Cardiac fibroblast (primary cell): ENCODE data around the gene CCDC197.

Experiments used
- DNase-seq, 2 donors: peaks; one replicate each; pipeline versions ENCODE4 v3.0.0 to v3.0.0-alpha.2; 2010; ENCODE audit warnings: low read depth in 2 of 2
- H3K4me3 ChIP-seq, 2 donors: replicated peaks in 1 of 2; 1 replicate in 1 of 2; 2 replicates in 1 of 2; pipeline ENCODE4 v1.5.1; 2011; ENCODE audit warnings: low read depth in 2 of 2, low read length in 2 of 2, mild to moderate bottlenecking in 2 of 2, moderate library complexity in 1 of 2
- CTCF ChIP-seq: IDR thresholded peaks from one replicate; pipeline ENCODE4 v1.5.1; 2011; ENCODE audit warnings: low read depth, mild to moderate bottlenecking, low read length, inconsistent platforms

The CCDC197 gene

GRCh38 chr14:93997082-93997481, at the start of gene CCDC197:
Gene CCDC197 (plus strand): TSS chr14:93997301. CDS start chr14:93998132, 831 bp downstream.
- no peak for DNase-seq
- TF ChIP-seq CTCF, result no peak
- no peak within 1 kb of the TSS for H3K4me3 ChIP-seq

GRCh38 chr14:93949511-93950075, 47.5 kb upstream of the CCDC197 start:
- no peak for TF ChIP-seq CTCF
- no peak for DNase-seq

GRCh38 chr14:93950948-93951634, 46.0 kb upstream of the CCDC197 start:
- TF ChIP-seq CTCF, result no peak
- DNase-seq, result peak in 1 of 2 donors; percentile 11
- H3K4me3 ChIP-seq, result no peak overlapping the region

More at GRCh38 chr14:93949511-93950075, 47.5 kb upstream of the CCDC197 start:
- no peak overlapping the region for H3K4me3 ChIP-seq

GRCh38 chr14:93951635-93952540, 45.2 kb upstream of the CCDC197 start:
- no peak overlapping the region for H3K4me3 ChIP-seq
- no peak for TF ChIP-seq CTCF
- no peak for DNase-seq

GRCh38 chr14:93952829-93953228, 44.3 kb upstream of the CCDC197 start:
- H3K4me3 ChIP-seq, result no peak overlapping the region
- no peak for DNase-seq
- no peak for TF ChIP-seq CTCF

GRCh38 chr14:93953263-93953662, 43.8 kb upstream of the CCDC197 start:
- no peak for DNase-seq
- no peak overlapping the region for H3K4me3 ChIP-seq
- no peak for TF ChIP-seq CTCF
